HepG2 (cell line): ENCODE measurements around the gene F8. TPM values are rescaled to one million over a fixed set of nuclear protein-coding genes. Genes with fewer than 3 reads are reported as not detected.

Source experiments
- HMG20A ChIP-seq: IDR thresholded peaks from 2 replicates; pipeline ENCODE4 v1.6.1; 2016; ENCODE audit warnings: borderline replicate concordance
- JUND ChIP-seq: sonication (generic); formaldehyde crosslinking; IDR thresholded peaks from 2 replicates; pipeline ENCODE4 v1.8.0; 2022; ENCODE audit warnings: mild to moderate bottlenecking, missing genetic modification reagents
- KMT2A ChIP-seq: sonication (generic); formaldehyde crosslinking; IDR thresholded peaks from 2 replicates; pipeline ENCODE4 v1.4.0; 2020; ENCODE audit warnings: missing genetic modification reagents
- SOX5 ChIP-seq: IDR thresholded peaks from 2 replicates; pipeline ENCODE4 v1.6.1; 2016; ENCODE audit warnings: borderline replicate concordance
- TOE1 ChIP-seq: sonication (generic); formaldehyde crosslinking; IDR thresholded peaks from 2 replicates; pipeline ENCODE4 v1.4.0; 2020; ENCODE audit warnings: mild to moderate bottlenecking, missing genetic modification reagents
- TSC22D2 ChIP-seq: sonication (generic); formaldehyde crosslinking; IDR thresholded peaks from 2 replicates; pipeline ENCODE4 v1.5.1; 2020; ENCODE audit warnings: missing genetic modification reagents, mild to moderate bottlenecking, borderline replicate concordance
- ZNF138 ChIP-seq: sonication (generic); formaldehyde crosslinking; IDR thresholded peaks from 2 replicates; pipeline ENCODE4 v1.5.0; 2020; ENCODE audit warnings: mild to moderate bottlenecking, low read depth, missing genetic modification reagents
- ZNF768 ChIP-seq: sonication (generic); formaldehyde crosslinking; IDR thresholded peaks from 2 replicates; pipeline ENCODE4 v1.4.0; 2020; ENCODE audit warnings: missing genetic modification reagents
- ZNF772 ChIP-seq: sonication (generic); formaldehyde crosslinking; IDR thresholded peaks from 2 replicates; pipeline ENCODE4 v1.5.0; 2020; ENCODE audit warnings: mild to moderate bottlenecking, missing genetic modification reagents
- ZNF776 ChIP-seq: sonication (generic); formaldehyde crosslinking; IDR thresholded peaks from 2 replicates; pipeline ENCODE4 v1.4.0; 2020; ENCODE audit warnings: mild to moderate bottlenecking, missing genetic modification reagents
- polyA plus RNA-seq, 8 experiments: library from polyadenylated mRNA; depleted of rRNA in 3 of 8; stranded (reverse) in 7 of 8; unstranded in 1 of 8; fragments of >200 nt; fragmentation: Illumina TruSeq in 4 of 8; extraction: Trizol in 4 of 8; gene quantifications; 2 replicates each; pipeline versions ENCODE4 v1.2.1 to v1.2.3, GENCODE V29; 2011 to 2016; ENCODE audit warnings: low read depth in 4 of 8, missing spikeins in 1 of 8, mixed read lengths in 1 of 8; ENCODE audit not compliant: insufficient read depth in 1 of 8
- total RNA-seq, 5 experiments: library from RNA; depleted of rRNA; stranded (reverse); fragments of >200 nt; fragmentation: Illumina TruSeq; extraction: Trizol; gene quantifications; 2 replicates each; pipeline ENCODE4 v1.2.3, GENCODE V29; 2016; ENCODE audit warnings: low read depth in 1 of 5
- TF ChIP-seq, protein P1 (sequence below): sonication (generic); formaldehyde crosslinking; IDR thresholded peaks from 2 replicates; pipeline ENCODE4 v1.4.0; 2020; ENCODE audit warnings: missing genetic modification reagents
- TF ChIP-seq, protein P2 (sequence below): sonication (generic); formaldehyde crosslinking; IDR thresholded peaks from 2 replicates; pipeline ENCODE4 v1.5.0; 2020; ENCODE audit warnings: mild to moderate bottlenecking, low read depth, missing genetic modification reagents, borderline replicate concordance
- TF ChIP-seq, protein P3 (sequence below): sonication (generic); formaldehyde crosslinking; IDR thresholded peaks from 2 replicates; pipeline ENCODE4 v1.4.0; 2020; ENCODE audit warnings: missing genetic modification reagents
- TF ChIP-seq, protein P4 (sequence below): sonication (generic); formaldehyde crosslinking; IDR thresholded peaks from 2 replicates; pipeline ENCODE4 v1.8.1; 2023; ENCODE audit warnings: mild to moderate bottlenecking, missing genetic modification reagents
- TF ChIP-seq, protein P5 (sequence below), 2 experiments: sonication (generic) in 1 of 2; formaldehyde crosslinking in 1 of 2; IDR thresholded peaks; 2 replicates each; pipeline versions ENCODE4 v1.6.1 to v1.9.0; 2014 to 2022; ENCODE audit warnings: antibody characterized with exemption in 1 of 2, borderline replicate concordance in 1 of 2, inconsistent platforms in 1 of 2, low read depth in 1 of 2, missing genetic modification reagents in 1 of 2

Gene F8
- total and polyA plus RNA-seq, 2 of the 13 experiments (the other 11 are each of a cell fraction or from before 2014, with no cell fraction given): 0.29 to 0.61 TPM

DNA sequence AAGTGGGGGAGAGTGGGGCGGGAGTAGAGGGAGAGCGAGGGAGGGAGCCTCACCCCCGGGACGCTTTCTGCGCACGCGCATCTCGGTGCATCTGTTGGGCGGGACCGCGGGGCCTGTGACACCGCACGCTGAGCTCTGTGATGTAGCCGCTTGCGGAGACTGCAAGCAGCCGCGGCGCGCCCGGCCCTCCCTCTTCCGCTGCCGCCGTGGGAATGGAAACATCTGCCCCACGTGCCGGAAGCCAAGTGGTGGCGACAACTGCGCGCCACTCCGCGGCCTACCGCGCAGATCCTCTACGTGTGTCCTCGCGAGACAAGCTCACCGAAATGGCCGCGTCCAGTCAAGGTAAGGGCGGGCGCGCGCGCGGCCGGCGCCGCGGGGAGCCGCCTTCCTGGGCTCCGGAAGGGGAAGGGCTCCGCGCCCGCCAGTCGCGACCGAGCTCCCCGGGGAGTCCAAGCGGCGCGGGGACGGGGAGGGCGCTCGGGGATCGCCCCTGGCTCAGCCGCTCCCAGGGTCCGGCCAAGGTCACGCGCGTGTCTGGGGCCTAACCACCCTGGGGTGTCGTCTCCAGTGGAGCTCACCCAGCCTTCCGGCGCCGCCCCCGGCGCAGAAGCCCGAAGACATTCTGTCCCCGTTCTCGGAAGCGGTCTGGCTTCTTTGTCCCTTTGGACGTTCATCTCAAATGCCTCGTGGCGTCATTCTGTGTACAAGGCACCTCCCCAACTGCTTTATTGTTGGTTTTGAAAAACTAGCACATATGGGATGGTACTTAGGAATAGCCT, 4.4 kb upstream of the F8 start, which contains the start of gene FUNDC2 (continued):
- TF ChIP-seq, protein P1, sequence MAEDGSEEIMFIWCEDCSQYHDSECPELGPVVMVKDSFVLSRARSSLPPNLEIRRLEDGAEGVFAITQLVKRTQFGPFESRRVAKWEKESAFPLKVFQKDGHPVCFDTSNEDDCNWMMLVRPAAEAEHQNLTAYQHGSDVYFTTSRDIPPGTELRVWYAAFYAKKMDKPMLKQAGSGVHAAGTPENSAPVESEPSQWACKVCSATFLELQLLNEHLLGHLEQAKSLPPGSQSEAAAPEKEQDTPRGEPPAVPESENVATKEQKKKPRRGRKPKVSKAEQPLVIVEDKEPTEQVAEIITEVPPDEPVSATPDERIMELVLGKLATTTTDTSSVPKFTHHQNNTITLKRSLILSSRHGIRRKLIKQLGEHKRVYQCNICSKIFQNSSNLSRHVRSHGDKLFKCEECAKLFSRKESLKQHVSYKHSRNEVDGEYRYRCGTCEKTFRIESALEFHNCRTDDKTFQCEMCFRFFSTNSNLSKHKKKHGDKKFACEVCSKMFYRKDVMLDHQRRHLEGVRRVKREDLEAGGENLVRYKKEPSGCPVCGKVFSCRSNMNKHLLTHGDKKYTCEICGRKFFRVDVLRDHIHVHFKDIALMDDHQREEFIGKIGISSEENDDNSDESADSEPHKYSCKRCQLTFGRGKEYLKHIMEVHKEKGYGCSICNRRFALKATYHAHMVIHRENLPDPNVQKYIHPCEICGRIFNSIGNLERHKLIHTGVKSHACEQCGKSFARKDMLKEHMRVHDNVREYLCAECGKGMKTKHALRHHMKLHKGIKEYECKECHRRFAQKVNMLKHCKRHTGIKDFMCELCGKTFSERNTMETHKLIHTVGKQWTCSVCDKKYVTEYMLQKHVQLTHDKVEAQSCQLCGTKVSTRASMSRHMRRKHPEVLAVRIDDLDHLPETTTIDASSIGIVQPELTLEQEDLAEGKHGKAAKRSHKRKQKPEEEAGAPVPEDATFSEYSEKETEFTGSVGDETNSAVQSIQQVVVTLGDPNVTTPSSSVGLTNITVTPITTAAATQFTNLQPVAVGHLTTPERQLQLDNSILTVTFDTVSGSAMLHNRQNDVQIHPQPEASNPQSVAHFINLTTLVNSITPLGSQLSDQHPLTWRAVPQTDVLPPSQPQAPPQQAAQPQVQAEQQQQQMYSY: no peak
- TF ChIP-seq, protein P2, sequence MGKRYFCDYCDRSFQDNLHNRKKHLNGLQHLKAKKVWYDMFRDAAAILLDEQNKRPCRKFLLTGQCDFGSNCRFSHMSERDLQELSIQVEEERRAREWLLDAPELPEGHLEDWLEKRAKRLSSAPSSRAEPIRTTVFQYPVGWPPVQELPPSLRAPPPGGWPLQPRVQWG (CRISPR knock-in tag): no peak
- TF ChIP-seq, protein P3, sequence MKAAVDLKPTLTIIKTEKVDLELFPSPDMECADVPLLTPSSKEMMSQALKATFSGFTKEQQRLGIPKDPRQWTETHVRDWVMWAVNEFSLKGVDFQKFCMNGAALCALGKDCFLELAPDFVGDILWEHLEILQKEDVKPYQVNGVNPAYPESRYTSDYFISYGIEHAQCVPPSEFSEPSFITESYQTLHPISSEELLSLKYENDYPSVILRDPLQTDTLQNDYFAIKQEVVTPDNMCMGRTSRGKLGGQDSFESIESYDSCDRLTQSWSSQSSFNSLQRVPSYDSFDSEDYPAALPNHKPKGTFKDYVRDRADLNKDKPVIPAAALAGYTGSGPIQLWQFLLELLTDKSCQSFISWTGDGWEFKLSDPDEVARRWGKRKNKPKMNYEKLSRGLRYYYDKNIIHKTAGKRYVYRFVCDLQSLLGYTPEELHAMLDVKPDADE: no peak
- TF ChIP-seq, protein P4, sequence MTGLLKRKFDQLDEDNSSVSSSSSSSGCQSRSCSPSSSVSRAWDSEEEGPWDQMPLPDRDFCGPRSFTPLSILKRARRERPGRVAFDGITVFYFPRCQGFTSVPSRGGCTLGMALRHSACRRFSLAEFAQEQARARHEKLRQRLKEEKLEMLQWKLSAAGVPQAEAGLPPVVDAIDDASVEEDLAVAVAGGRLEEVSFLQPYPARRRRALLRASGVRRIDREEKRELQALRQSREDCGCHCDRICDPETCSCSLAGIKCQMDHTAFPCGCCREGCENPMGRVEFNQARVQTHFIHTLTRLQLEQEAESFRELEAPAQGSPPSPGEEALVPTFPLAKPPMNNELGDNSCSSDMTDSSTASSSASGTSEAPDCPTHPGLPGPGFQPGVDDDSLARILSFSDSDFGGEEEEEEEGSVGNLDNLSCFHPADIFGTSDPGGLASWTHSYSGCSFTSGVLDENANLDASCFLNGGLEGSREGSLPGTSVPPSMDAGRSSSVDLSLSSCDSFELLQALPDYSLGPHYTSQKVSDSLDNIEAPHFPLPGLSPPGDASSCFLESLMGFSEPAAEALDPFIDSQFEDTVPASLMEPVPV (CRISPR knock-in tag): peak; percentile 62; the same call in 1 of the 2 replicates
- TF ChIP-seq ZNF138: no peak
- TF ChIP-seq JUND (CRISPR knock-in tag): no peak
- TF ChIP-seq, protein P5, sequence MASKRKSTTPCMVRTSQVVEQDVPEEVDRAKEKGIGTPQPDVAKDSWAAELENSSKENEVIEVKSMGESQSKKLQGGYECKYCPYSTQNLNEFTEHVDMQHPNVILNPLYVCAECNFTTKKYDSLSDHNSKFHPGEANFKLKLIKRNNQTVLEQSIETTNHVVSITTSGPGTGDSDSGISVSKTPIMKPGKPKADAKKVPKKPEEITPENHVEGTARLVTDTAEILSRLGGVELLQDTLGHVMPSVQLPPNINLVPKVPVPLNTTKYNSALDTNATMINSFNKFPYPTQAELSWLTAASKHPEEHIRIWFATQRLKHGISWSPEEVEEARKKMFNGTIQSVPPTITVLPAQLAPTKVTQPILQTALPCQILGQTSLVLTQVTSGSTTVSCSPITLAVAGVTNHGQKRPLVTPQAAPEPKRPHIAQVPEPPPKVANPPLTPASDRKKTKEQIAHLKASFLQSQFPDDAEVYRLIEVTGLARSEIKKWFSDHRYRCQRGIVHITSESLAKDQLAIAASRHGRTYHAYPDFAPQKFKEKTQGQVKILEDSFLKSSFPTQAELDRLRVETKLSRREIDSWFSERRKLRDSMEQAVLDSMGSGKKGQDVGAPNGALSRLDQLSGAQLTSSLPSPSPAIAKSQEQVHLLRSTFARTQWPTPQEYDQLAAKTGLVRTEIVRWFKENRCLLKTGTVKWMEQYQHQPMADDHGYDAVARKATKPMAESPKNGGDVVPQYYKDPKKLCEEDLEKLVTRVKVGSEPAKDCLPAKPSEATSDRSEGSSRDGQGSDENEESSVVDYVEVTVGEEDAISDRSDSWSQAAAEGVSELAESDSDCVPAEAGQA (IDR thresholded peaks at IDR 0.05; ENCODE audit: low read depth): no peak
- TF ChIP-seq, protein P5 (CRISPR knock-in tag; IDR thresholded peaks at IDR 0.05; ENCODE audit: borderline replicate concordance): no peak
- peak; percentile 3; the same call in 1 of the 2 replicates for TF ChIP-seq HMG20A (CRISPR knock-in tag)
- peak; percentile 51; the same call in 1 of the 2 replicates for TF ChIP-seq ZNF768 (CRISPR knock-in tag)
- no peak; the same call in 1 of the 2 replicates for TF ChIP-seq SOX5 (CRISPR knock-in tag)
- no peak for TF ChIP-seq TOE1
- peak; percentile 76; the same call in 1 of the 2 replicates for TF ChIP-seq ZNF772 (CRISPR knock-in tag)
- TF ChIP-seq KMT2A (CRISPR knock-in tag): no peak
- TF ChIP-seq ZNF776: no peak; the same call in 1 of the 2 replicates
- TF ChIP-seq TSC22D2 (CRISPR knock-in tag): no peak
